C4-2B (cell line): ENCODE measurements around the gene PIP5KL1.

Experiments used
- CTCF ChIP-seq: fragments of 450-650 bp; conservative IDR thresholded peaks from 2 replicates; pipeline ENCODE4 v1.5.1; 2017; ENCODE audit warnings: mild to moderate bottlenecking
- ZFX ChIP-seq: fragments of 450-650 bp; IDR thresholded peaks from 2 replicates; pipeline ENCODE4 v1.6.1; 2017

- TF ChIP-seq CTCF (no peak), ZFX (no peak; the same call in 1 of the 2 replicates)
Observed at GRCh38 chr9:127899128-127899943, 31.2 kb downstream of the PIP5KL1 start, which contains the start of gene ST6GALNAC6.
